Occipital lobe (tissue), 2 donors: ENCODE data around the gene GSK3B. TPM values are rescaled to one million over a fixed set of nuclear protein-coding genes. Genes with fewer than 3 reads are reported as not detected.
"Not testable (repeated sequence)": the region's sequence is repeated elsewhere in the genome, so short reads cannot be mapped to it uniquely, and the experiment has no call there.

Experiments used
- DNase-seq: peaks from one replicate; lab custom pipeline; 2025; lab: John Stamatoyannopoulos, UW
- total RNA-seq: library from RNA; depleted of rRNA; stranded (reverse); fragments of >200 nt; gene quantifications from one replicate; pipeline ENCODE4 v1.2.3, GENCODE V29; 2014

The GSK3B gene
- total RNA-seq, 1 donor from 2014 or later, result 117 TPM

DNA sequence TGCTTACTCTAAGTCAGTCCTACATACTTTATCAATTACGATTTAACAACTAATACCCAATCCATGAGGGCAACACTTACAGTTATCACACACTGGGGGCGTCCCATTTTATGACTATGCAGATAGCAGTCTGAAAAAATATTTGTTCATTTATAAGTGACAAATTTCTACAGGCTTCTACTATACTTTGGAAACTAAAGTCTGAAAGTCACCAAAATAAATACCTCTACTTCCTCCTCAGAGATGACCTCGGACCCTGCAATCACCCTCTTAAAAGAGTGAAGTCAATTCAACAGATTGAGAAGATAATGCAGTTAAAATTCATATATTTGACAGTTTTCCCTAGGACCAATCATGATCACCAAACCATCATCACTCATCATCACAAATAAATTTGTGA, 76.6 kb downstream of the GSK3B start:
- DNase-seq, result no peak

DNA sequence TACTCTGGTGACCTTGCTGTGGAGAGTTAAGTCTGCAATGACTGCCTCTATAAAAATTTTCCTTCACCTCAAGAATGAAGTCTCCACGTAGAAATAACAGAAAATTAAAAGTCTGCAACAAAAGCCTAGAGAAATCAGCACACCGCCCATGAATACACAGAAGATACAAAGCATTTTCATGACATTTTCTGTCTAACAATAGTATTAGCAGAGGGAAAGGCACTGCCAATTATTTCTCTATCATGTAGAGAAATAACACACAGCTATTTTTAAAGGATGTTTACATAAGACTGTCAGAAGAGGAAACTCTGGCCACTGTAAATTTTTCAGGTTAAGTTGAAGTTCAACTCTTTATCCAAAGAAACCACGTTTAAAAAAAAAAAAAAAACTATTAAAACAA, 80.8 kb downstream of the GSK3B start:
- DNase-seq, result no peak

GRCh38 chr3:120005741-120006140, 88.5 kb downstream of the GSK3B start:
- DNase-seq, result not testable (repeated sequence)

GRCh38 chr3:120004008-120004498, 90.2 kb downstream of the GSK3B start:
- DNase-seq, result not testable (repeated sequence)

GRCh38 chr3:119998166-119998565, 96.1 kb downstream of the GSK3B start:
- no peak for DNase-seq

GRCh38 chr3:119990888-119991287, 103.4 kb downstream of the GSK3B start:
- DNase-seq, result no peak

- no peak for DNase-seq
Measured at GRCh38 chr3:119989981-119990655, 104.1 kb downstream of the GSK3B start.

DNA sequence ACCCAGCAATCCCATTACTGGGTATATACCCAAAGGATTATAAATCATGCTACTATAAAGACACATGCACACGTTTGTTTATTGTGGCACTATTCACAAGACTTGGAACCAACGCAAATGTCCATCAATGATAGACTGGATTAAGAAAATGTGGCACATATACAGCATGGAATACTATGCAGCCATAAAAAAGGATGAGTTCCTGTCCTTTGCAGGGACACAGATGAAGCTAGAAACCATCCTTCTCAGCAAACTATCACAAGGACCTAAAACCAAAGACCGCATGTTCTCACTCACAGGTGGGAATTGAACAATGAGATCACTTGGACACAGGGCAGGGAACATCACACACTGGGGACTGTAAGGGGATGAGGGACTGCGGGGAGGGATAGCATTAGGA, 107.4 kb downstream of the GSK3B start:
- not testable (repeated sequence) for DNase-seq

DNA sequence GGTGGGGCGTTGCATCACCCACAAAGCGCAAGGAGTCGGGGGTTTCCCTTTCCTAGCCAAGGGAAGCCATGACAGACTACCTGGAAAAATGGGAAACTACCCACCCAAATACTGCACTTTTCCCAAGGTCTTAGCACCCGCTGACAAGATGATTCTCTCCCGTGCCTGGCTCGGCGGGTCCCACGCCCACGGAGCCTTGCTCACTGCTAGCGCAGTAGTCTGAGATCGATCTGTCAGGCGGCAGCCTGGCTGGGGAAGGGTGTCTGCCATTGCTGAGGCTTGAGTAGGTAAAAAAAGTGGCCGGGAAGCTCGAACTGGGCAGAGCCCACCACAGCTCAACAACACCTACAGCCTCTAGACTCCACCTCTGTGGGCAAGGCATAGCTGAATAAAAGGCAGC, 112.9 kb downstream of the GSK3B start:
- no peak for DNase-seq

- no peak for DNase-seq
Measured at GRCh38 chr3:119978554-119979208, 115.6 kb downstream of the GSK3B start.

- no peak for DNase-seq
Measured at GRCh38 chr3:119977353-119977752, 116.9 kb downstream of the GSK3B start.

DNA sequence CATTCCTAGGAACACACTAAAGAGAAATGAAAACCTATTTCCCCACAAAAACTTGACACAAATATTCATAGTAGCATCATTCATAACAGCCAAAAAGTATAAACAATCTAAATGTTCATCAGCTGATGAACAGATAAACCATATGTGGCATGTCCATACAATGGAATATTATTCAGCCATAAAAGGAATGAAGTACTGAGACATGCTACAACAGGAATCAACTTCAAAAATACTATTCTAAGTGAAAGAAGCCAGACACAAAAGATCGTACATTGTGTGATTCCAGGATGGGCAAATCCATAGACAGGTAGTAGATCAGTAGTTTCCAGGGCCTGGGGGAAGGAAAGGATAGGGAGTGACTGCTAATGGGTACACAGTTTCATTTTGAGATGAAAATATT, 118.0 kb downstream of the GSK3B start:
- DNase-seq, result no peak

- no peak for DNase-seq
Measured at GRCh38 chr3:119974656-119975055, 119.6 kb downstream of the GSK3B start.

DNA sequence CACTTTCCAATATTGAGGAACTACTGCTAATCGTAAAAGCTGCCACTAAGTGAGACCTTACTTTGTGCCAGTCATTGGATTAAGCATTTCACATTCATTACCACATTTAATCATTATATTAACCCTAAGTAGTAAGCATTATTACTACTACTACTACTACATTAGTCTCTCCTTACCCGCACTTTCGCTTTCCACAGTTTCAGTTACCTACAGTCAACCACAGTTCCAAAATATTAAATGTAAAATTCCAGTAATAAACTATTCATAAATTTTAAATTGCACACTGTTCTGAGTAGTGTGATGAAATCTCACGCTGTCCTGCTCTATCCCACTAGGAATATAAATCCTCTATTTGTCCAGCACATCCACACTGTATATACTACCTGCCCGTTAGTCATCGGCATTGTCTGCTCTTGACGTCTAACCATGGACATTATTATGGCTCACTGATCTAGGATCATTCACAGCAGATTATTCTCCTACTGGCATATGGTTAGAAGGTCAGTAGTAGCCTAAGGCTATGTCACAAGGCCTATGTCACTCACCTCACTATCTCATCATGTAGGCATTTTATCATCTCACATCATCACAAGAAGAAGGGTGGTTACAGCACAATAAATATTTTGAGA, 121.1 kb downstream of the GSK3B start:
- DNase-seq, result no peak

DNA sequence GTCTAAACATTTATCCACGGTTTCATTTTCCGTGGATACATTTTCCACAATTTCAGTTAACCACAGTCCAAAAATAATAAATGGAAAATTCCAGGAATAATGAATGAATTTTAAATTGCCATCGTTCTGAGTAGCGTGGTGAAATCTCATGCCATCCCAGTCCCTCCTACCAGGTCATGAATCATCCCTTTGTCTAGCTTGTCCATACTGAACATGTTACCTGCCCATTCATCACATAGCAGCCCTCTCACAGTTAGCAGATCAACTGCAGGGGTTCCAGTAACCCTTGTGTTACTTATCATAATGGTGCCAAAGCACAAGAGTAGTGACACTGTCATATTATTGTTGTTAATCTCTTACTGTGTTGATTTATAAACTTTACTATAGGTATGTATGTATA, 124.5 kb downstream of the GSK3B start:
- no peak for DNase-seq

GRCh38 chr3:119967353-119968006, 126.8 kb downstream of the GSK3B start:
- no peak for DNase-seq

DNA sequence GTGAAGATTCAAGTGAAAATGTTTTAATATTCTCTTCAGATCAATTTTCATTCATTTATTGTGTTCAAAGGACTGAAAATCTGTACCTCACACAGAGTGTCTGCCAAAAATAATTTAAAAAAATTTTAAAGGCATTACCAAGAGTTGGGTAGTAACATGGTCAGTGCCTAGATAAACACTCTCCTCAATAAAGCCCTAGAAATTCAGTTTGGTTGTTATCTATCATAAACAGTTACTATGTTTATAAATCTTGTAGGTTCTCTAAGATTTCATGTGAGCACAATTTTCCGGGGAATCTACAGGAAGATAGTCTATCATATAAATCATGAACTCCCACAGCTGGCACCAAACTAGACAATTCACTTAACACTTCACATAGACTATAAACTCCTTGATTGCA, 128.6 kb downstream of the GSK3B start:
- DNase-seq, result no peak

GRCh38 chr3:119964294-119964693, 130.0 kb downstream of the GSK3B start:
- DNase-seq, result no peak

- no peak for DNase-seq
Measured at GRCh38 chr3:119955972-119956371, 138.3 kb downstream of the GSK3B start.

DNA sequence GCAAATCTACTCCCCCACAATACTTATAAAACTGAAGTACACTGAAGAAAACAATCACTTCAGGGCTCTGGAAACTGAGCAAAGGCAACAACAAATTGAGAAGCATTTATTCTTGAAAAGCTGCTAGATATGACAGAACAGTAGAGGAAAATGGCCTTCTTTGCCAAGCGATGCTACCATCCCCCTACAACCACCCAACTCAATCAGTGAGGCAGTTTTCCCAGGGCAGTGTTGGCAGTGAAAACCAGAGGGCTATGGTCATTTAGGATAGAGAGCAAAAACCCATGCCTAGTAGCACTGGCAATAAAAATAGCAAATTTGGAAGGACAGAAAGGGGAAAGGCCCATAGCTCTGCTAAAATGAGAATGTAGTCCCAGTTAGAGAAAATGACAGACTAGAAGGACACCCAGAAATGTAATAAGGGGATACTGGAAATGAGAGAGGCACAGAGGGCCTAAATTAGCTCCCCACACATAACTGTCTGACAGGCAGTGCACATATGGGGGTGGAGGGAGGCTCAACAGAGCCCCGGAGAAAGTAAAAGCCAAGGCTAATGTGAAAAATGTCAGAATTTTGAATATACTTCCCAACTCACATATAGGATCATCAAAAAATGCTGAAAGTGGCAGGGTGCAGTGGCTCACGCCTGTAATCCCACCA, 143.5 kb downstream of the GSK3B start:
- DNase-seq, result no peak

DNA sequence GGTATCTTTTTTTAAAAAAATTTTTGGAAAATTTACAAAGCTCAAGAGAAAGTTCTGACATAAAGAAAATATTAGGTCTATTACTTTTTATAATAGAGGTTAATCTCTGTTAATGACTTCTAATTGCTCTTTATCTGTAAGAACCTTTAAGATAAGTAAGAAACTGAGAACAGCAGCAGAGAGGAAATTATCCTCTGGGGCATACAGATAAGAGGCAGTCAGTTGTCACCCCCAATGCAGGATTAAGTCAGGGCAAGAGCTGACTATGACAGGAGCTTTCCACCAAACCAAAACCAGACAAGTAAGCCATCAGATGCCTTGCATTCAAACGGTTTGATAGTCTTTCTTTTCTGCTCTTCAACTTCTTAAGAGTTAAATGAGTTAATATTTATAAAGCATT, 149.0 kb downstream of the GSK3B start:
- no peak for DNase-seq

GRCh38 chr3:119944091-119944490, 150.2 kb downstream of the GSK3B start:
- DNase-seq, result no peak
